HUES6 (cell line): ENCODE measurements around the gene DNAJC30.
"Not testable (repeated sequence)": the region's sequence is repeated elsewhere in the genome, so short reads cannot be mapped to it uniquely, and the experiment has no call there.

Experiments used
- H3K27ac ChIP-seq: 2 replicates; pipeline ENCODE4 v1.7.0; 2013; ENCODE audit warnings: low read depth, mild to moderate bottlenecking, low read length, inconsistent platforms
- H3K27me3 ChIP-seq: 2 replicates; pipeline ENCODE4 v1.6.1; 2013; ENCODE audit warnings: low read length; ENCODE audit not compliant: control insufficient read depth, insufficient read depth
- H3K36me3 ChIP-seq: 2 replicates; pipeline ENCODE4 v1.6.1; 2013; ENCODE audit warnings: low read length; ENCODE audit not compliant: control insufficient read depth, insufficient read depth
- H3K4me1 ChIP-seq: 2 replicates; pipeline ENCODE4 v1.6.1; 2013; ENCODE audit warnings: low read length; ENCODE audit not compliant: control insufficient read depth, insufficient read depth
- H3K4me3 ChIP-seq: 2 replicates; pipeline ENCODE4 v1.5.1; 2013; ENCODE audit warnings: low read depth, low read length
- H3K9ac ChIP-seq: one replicate; pipeline ENCODE4 v1.6.1; 2013; ENCODE audit warnings: mild to moderate bottlenecking, low read length
- H3K9me3 ChIP-seq: 2 replicates; pipeline ENCODE4 v1.6.1; 2013; ENCODE audit warnings: low read depth, low read length; ENCODE audit not compliant: control insufficient read depth, insufficient read depth

The DNAJC30 gene

DNA sequence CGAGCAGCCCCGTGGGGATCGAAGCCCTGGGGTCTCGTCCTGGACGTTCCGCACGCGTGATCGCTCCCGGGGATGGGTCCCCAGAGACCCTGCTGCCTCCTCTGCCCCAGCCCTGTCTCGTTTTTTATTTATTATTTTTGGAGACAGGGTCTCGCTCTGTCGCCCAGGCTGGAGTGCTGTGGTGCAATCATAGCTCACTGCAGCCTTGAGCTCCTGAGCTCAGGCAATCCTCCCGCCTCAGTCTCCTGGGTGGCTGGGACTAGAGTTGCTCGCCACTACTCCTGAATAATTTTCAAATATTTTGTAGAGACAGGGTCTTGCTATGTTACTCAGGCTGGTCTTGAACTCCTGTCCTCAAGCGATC, 36.5 kb upstream of the DNAJC30 start:
- Histone ChIP-seq H3K4me3 (peak overlapping the region; percentile 64), H3K27ac (no peak overlapping the region), H3K36me3 (no peaks in the 10 kb centered on the region), H3K9ac (no peak overlapping the region), H3K27me3 (peaks cover 25% of the 10 kb centered on the region), H3K4me1 (peaks cover 10% of the 10 kb centered on the region), H3K9me3 (no peaks in the 10 kb centered on the region)

DNA sequence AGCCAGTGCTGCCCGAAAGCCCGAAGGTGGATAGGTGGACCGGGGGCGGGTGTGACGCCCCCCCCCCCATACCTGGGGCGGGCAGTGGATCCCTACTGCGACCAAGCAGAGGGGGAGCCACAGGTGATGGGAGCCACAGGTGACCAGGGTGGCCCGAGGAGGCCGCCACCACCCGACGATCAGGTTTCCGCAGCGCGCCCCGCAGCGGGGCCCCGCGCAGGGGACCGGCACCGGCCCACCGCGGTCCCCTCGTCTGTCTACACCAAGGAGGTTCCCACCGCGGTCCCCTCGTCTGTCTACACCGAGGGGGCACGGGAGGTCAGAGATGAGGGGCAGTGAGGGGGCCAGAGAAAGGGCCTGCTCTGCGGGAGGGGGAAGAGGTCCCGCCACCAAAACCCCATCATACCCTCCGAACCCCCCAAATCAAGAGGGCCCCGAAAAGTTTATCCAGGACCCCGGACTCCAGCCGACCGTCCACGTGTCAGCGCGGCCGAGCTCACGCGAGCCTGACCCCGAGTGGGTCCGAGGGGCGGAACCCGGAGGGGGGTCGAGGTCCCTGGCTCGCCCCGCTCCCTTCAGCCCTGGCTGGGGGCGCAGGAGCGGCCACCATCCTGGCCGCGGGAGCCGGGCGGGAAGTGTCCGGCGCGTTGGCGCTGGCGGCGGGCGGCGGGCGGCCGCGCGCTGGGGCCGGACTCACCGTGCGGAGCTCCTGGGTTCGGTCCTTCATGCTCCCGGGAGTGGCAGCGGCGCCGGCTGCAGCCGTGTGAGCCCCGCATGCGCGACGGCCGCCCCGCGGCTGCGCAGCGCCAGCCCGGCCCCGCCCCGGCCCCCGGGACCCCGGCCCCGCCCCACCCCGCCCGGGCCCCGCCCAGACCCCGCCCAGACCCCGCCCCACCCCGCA, 35.9 kb upstream of the DNAJC30 start, which contains the start of gene STX1A:
Gene STX1A (minus strand): TSS at position 765 of the 901 bp plus-strand sequence. CDS start 38 bp downstream, at position 727.
- Histone ChIP-seq H3K36me3 (no peaks in the 10 kb centered on the region), H3K4me1 (peaks cover 10% of the 10 kb centered on the region), H3K27ac (no peak within 1 kb of the TSS), H3K9me3 (no peaks in the 10 kb centered on the region), H3K27me3 (peaks cover 25% of the 10 kb centered on the region), H3K9ac (peak within 1 kb of the TSS; percentile 58), H3K4me3 (peak within 1 kb of the TSS; percentile 81)

DNA sequence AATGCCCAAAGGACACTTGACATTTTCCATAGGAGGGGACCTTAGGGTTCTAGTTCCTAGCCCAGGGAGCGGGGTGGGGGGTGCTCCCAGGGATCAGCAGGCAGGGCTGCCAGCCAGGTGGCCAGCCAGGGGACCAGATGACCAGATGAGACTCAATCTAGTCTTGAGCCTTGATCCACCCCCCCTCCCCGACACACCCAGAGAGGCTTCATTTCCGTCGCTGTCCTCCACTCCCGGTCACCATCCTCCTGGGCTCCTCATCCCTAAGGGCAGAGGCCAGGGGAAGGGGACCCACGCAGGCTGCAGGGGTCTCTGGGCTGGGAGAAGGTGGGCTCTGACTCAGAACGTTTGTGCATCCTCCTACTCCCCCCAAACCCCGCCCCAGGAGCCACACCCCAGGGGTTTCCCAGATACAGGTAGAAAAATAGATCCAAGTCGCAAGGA, 35.2 kb upstream of the DNAJC30 start:
- no peaks in the 10 kb centered on the region for H3K9me3 ChIP-seq
- no peak overlapping the region for H3K27ac ChIP-seq
- peak overlapping the region; percentile 81 for H3K4me3 ChIP-seq
- H3K9ac ChIP-seq: no peak overlapping the region
- H3K27me3 ChIP-seq: peaks cover 25% of the 10 kb centered on the region
- no peaks in the 10 kb centered on the region for H3K36me3 ChIP-seq
- peaks cover 10% of the 10 kb centered on the region for H3K4me1 ChIP-seq

DNA sequence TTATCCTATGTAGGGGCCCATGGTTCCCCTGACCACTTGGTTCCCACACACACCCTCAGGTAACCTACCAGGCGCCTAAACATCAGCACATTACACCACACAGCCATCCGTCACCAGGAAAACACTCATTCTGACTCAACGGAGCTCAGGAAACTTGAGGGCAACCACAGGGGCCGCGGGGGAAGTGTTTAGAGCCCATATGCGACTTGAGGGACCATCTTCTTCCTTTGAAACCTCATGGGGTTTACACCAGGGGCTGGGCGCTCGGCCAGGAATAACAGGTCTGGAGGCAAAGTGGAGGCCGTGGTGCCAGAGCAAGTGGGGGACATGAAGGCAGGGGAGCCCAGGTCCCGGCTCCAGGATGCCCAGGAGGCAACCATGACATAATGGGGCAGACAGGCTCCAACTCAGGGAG, 34.7 kb upstream of the DNAJC30 start:
- peaks cover 25% of the 10 kb centered on the region for H3K27me3 ChIP-seq
- H3K4me3 ChIP-seq: no peak overlapping the region
- H3K4me1 ChIP-seq: peaks cover 10% of the 10 kb centered on the region
- no peaks in the 10 kb centered on the region for H3K9me3 ChIP-seq
- no peak overlapping the region for H3K9ac ChIP-seq
- H3K36me3 ChIP-seq: no peaks in the 10 kb centered on the region
- H3K27ac ChIP-seq: no peak overlapping the region

DNA sequence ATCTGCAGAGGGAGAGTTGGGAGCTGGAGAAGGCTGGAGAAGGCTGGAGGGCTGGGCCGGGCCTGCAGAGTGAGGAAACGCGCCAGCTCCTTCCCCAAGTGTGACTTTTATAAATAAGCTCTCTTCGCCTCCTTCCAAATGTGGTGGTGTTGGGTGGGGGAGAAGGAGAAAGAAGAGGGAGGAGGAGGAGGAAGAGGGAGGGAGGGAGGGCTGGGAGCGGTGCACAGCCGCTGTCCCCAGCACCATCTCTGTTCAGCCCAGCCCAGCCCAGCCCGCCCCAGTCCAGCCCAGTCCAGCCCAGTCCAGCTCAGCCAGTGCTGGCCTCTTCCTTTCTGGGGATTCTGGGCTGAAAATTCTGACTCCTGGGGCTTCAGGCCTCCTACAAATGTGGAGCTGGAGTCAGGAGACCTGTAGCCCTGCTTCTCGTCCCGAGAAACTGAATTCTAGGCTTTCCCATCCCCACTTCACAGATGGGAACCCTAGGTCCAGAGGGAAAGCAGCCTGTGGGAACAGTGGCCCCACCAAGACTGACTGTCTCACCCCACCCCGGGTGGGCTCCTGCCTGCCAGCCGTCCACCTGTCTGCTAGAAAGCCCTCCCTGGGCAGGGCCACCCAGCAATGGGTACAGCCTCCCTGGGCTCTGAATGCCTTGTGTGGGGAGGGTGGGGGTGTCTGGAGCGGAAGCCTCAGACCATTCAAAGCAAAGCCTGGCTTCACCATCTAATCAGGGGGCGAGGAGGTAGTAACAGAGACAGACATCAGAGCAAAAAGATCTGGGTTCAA, 34.0 kb upstream of the DNAJC30 start:
- peaks cover 25% of the 10 kb centered on the region for H3K27me3 ChIP-seq
- no peaks in the 10 kb centered on the region for H3K9me3 ChIP-seq
- H3K9ac ChIP-seq: no peak overlapping the region
- no peak overlapping the region for H3K27ac ChIP-seq
- peaks cover 10% of the 10 kb centered on the region for H3K4me1 ChIP-seq
- no peaks in the 10 kb centered on the region for H3K36me3 ChIP-seq
- no peak overlapping the region for H3K4me3 ChIP-seq

DNA sequence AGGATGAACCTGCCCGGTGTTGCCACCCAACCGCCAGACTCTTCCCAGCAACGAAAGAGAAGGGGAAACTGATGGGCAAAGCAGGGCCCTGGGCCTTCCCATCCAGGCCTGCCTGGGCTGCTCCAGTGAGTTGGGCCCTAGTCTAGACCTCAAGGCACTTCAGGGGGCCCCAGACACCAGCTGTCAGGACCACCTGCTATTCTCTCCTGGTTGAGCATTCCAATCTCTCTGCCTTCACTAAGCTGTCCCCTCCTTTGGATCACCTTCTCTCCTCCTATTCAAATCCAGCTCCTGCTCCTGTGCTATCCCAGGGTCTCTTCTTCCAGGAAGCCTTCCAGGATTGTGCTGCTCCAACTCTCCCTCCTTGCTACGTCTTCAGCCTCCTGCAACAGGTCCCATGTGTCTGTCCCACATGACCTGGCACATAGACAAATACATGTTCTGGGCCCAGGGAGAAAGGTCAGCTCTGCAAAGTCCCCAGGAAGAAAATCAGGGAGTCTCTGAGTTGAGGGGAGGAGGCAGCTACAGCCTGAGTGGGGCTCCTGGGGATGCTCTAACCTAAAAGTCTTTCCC, 33.2 kb upstream of the DNAJC30 start:
- peaks cover 10% of the 10 kb centered on the region for H3K4me1 ChIP-seq
- H3K9ac ChIP-seq: no peak overlapping the region
- no peaks in the 10 kb centered on the region for H3K36me3 ChIP-seq
- no peak overlapping the region for H3K4me3 ChIP-seq
- peaks cover 25% of the 10 kb centered on the region for H3K27me3 ChIP-seq
- H3K27ac ChIP-seq: no peak overlapping the region
- no peaks in the 10 kb centered on the region for H3K9me3 ChIP-seq

DNA sequence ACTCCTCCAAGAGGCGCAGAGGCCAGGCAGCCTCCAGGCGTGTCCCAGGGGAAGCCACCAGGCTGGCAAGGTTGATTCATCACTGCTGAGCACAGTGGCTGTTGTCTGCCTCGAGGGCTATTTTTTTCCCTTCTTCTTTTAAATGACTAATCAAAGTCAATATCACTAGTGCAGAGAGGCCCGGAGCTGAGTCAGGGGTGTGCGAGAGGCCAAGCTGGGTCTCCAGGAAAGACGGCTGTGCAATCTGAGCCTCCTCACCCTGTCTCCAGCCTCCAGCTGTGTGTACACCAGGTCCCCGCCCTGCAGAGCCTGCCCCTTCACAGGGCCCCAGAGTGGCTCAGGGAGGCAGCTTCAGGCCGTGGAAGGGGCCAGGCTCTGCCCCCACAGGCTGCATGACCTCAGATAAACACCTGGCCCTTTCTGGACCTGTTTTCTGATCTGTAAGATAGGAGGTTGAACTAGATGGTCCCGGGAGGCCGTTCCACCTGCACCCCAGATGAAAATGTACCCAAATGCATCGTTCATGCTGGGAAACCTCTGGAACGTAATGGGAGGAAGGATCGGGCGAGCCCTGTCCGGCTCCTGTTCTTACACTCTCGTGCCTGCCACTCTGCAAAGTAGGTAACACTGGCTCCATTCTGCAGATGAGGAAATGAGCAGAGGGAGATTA, 32.5 kb upstream of the DNAJC30 start:
- Histone ChIP-seq H3K9me3 (no peaks in the 10 kb centered on the region), H3K27me3 (peaks cover 25% of the 10 kb centered on the region), H3K9ac (no peak overlapping the region), H3K27ac (no peak overlapping the region), H3K4me1 (peaks cover 10% of the 10 kb centered on the region), H3K4me3 (no peak overlapping the region), H3K36me3 (no peaks in the 10 kb centered on the region)

DNA sequence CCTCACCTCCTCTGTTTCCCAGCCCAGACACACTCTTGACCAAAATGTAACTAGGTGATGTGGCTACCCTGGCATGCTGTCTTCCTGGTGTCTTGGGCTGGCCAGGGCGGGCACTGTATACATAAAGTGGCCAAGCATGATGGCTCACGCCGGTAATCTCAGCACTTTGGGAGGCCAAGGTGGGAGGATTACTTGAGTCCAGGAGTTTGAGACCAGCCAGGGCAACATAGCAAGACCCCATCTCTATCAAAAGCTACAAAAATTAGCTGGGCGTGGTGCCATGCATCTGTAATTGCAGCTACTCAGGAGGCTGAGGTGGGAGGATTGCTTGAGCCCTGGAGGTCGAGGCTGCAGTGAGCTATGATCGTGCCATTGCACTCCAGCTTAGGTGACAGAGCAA, 30.1 kb upstream of the DNAJC30 start:
- not testable (repeated sequence) for H3K4me3 ChIP-seq, H3K9me3 ChIP-seq, H3K9ac ChIP-seq, H3K36me3 ChIP-seq, H3K4me1 ChIP-seq, H3K27ac ChIP-seq, H3K27me3 ChIP-seq

DNA sequence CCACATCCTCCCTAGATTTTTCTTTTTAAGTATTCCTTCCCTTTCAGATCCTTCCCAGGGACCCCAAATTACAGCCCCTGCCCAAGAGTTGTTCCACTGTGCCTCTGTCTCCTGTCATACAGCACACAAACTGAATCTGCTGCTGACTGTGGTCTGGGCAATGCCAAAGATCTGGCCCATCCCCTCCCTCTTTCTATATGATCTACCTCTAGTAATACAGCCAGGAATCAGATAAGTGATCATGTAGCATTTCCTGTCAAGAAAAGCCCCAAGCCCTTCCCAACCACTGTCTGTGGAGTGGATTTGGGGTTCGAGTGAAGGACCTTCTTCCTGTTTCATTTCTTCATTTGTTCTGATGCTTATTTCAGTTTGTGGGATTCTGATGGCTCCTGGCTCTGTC, 29.5 kb upstream of the DNAJC30 start:
- Histone ChIP-seq H3K9me3 (no peaks in the 10 kb centered on the region), H3K36me3 (no peaks in the 10 kb centered on the region; the same call in 1 of the 2 replicates), H3K4me1 (peaks cover 6% of the 10 kb centered on the region; the same call in 1 of the 2 replicates), H3K27ac (no peak overlapping the region), H3K27me3 (peaks cover 2% of the 10 kb centered on the region), H3K4me3 (no peak overlapping the region), H3K9ac (no peak overlapping the region)

DNA sequence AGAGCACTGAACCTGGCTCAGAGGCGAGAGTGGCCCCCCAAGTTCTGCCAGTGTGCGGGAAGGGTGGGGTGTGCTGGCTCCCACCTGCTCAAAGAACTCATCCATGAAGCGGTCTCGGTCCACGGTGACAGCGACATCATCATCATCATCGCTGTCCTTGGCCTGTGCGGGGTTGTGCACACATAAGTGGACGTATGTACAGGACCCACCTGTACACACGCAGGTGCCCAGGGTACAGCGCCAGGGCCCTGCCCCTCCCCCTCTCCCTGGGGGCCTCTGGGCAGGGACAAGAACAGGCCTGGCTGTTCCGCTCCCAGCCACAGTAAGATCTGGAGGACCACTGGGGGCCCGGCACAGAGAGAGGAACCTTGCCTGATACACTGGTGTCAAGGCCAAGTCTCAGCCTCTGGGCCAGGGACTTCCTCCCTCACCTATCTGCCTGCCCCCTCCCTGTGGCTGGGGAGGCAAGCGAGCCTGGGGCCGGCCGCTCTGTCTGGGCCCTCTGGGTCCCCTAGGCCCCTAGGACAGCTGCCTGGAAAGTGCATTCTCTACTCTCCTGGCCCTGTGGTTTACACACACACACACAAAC, 25.8 kb upstream of the DNAJC30 start:
- Histone ChIP-seq H3K27me3 (no peaks in the 10 kb centered on the region), H3K4me3 (no peak overlapping the region), H3K4me1 (peaks cover 14% of the 10 kb centered on the region), H3K9ac (no peak overlapping the region), H3K36me3 (no peaks in the 10 kb centered on the region; the same call in 1 of the 2 replicates), H3K9me3 (no peaks in the 10 kb centered on the region), H3K27ac (no peak overlapping the region)
